ENCODE measurements around the gene PRMT5.

- TF ChIP-seq, protein P1, sequence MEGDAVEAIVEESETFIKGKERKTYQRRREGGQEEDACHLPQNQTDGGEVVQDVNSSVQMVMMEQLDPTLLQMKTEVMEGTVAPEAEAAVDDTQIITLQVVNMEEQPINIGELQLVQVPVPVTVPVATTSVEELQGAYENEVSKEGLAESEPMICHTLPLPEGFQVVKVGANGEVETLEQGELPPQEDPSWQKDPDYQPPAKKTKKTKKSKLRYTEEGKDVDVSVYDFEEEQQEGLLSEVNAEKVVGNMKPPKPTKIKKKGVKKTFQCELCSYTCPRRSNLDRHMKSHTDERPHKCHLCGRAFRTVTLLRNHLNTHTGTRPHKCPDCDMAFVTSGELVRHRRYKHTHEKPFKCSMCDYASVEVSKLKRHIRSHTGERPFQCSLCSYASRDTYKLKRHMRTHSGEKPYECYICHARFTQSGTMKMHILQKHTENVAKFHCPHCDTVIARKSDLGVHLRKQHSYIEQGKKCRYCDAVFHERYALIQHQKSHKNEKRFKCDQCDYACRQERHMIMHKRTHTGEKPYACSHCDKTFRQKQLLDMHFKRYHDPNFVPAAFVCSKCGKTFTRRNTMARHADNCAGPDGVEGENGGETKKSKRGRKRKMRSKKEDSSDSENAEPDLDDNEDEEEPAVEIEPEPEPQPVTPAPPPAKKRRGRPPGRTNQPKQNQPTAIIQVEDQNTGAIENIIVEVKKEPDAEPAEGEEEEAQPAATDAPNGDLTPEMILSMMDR (IDR thresholded peaks at IDR 0.05) = no peak
- TF ChIP-seq EP300 (IDR thresholded peaks at IDR 0.05) = no peak
Observed at GRCh38 chr14:22896356-22896755, 32.8 kb downstream of the PRMT5 start.

All from upper lobe of left lung (tissue), 4 donors.